Uterus (tissue), 4 donors: Measurements from ENCODE around the gene LMOD2. TPM values are rescaled to one million over a fixed set of nuclear protein-coding genes. Genes with fewer than 3 reads are reported as not detected.

Experiments used
- DNase-seq, 2 donors: peaks; one replicate each; pipeline ENCODE4 v3.0.0-alpha.2; 2019 to 2020
- H3K27ac ChIP-seq, 2 donors: fragments of 200-600 bp; sonication (generic); 1 replicate in 1 of 2; 2 replicates in 1 of 2; pipeline ENCODE4 v1.5.1; 2016 to 2018
- H3K27me3 ChIP-seq, 2 donors: fragments of 200-600 bp; sonication (generic); one replicate each; pipeline ENCODE4 v1.5.1; 2018 to 2019; ENCODE audit warnings: control low read depth in 1 of 2
- H3K36me3 ChIP-seq, 2 donors: fragments of 200-600 bp; sonication (generic); one replicate each; pipeline ENCODE4 v1.5.1; 2019; ENCODE audit warnings: control low read depth in 1 of 2
- H3K4me1 ChIP-seq, 2 donors: fragments of 200-600 bp; sonication (generic); one replicate each; pipeline ENCODE4 v1.5.1; 2018 to 2019; ENCODE audit warnings: control low read depth in 1 of 2
- H3K4me3 ChIP-seq, 2 donors: fragments of 200-600 bp; sonication (generic); 1 replicate in 1 of 2; 2 replicates in 1 of 2; pipeline ENCODE4 v1.5.1; 2018 to 2019; ENCODE audit warnings: mild to moderate bottlenecking in 1 of 2
- H3K9me3 ChIP-seq, 2 donors: fragments of 200-600 bp; sonication (generic); one replicate each; pipeline ENCODE4 v1.5.1; 2019; ENCODE audit warnings: control low read depth in 1 of 2
- CTCF ChIP-seq, 4 experiments: fragments of 200-600 bp in 2 of 4; fragments of 450-650 bp in 2 of 4; sonication (generic) in 2 of 4; IDR thresholded peaks; one replicate each; pipeline ENCODE4 v1.5.1; 2016 to 2019; ENCODE audit warnings: antibody characterized with exemption in 4 of 4, mild to moderate bottlenecking in 2 of 4, moderate library complexity in 1 of 4
- POLR2A ChIP-seq, 2 donors: fragments of 450-650 bp; IDR thresholded peaks; one replicate each; pipeline ENCODE4 v1.6.1; 2016; ENCODE audit warnings: antibody characterized with exemption in 2 of 2, mild to moderate bottlenecking in 1 of 2, moderate library complexity in 1 of 2
- intact Hi-C: fragments of 100-400 bp; cut with DNase I; formaldehyde crosslinking; loops from one replicate; pipeline ENCODE4 v1.15.1; 2023; ENCODE audit warnings: low total_unique reads
- total RNA-seq, 4 donors: library from RNA; depleted of rRNA in 3 of 4; stranded (reverse); fragments of >200 nt in 3 of 4; gene quantifications; one replicate each; pipeline versions ENCODE4 v1.1.0 to v1.2.4, GENCODE V29; 2014 to 2023
- donor health status: DM: yes; HTN: yes; CAD: no.

LMOD2 gene
- total RNA-seq, 4 donors from 2014 or later, result 0.52 TPM; not detected in 3

DNA sequence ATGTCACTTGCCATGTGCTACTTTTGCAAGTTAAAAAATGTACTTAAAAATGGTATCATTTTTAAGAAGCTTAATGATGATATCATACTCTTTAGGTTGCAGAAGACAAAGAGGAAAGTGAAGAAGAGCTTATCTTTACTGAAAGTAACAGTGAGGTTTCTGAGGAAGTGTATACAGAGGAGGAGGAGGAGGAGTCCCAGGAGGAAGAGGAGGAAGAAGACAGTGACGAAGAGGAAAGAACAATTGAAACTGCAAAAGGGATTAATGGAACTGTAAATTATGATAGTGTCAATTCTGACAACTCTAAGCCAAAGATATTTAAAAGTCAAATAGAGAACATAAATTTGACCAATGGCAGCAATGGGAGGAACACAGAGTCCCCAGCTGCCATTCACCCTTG, 6.1 kb downstream of the LMOD2 start:
- Histone ChIP-seq H3K4me1 (no peaks in the 10 kb centered on the region), H3K36me3 (no peaks in the 10 kb centered on the region), H3K27me3 (no peaks in the 10 kb centered on the region), H3K27ac (no peak overlapping the region), H3K9me3 (no peaks in the 10 kb centered on the region), H3K4me3 (no peak overlapping the region)
- TF ChIP-seq POLR2A (IDR thresholded peaks at IDR 0.05) (no peak), CTCF (IDR thresholded peaks at IDR 0.05) (no peak)
- DNase-seq, result no peak
- intact Hi-C loops, result no loop called here

DNA sequence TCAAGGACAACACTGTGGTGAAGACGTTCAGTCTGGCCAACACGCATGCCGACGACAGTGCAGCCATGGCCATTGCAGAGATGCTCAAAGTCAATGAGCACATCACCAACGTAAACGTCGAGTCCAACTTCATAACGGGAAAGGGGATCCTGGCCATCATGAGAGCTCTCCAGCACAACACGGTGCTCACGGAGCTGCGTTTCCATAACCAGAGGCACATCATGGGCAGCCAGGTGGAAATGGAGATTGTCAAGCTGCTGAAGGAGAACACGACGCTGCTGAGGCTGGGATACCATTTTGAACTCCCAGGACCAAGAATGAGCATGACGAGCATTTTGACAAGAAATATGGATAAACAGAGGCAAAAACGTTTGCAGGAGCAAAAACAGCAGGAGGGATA, 6.6 kb downstream of the LMOD2 start:
- intact Hi-C loops, result no loop called here
- TF ChIP-seq CTCF (IDR thresholded peaks at IDR 0.05) (no peak), POLR2A (IDR thresholded peaks at IDR 0.05) (no peak)
- no peaks in the 10 kb centered on the region for H3K9me3 ChIP-seq
- no peak overlapping the region for H3K4me3 ChIP-seq
- no peaks in the 10 kb centered on the region for H3K27me3 ChIP-seq
- no peaks in the 10 kb centered on the region for H3K36me3 ChIP-seq
- H3K4me1 ChIP-seq, result no peaks in the 10 kb centered on the region
- H3K27ac ChIP-seq, result no peak overlapping the region
- no peak for DNase-seq

DNA sequence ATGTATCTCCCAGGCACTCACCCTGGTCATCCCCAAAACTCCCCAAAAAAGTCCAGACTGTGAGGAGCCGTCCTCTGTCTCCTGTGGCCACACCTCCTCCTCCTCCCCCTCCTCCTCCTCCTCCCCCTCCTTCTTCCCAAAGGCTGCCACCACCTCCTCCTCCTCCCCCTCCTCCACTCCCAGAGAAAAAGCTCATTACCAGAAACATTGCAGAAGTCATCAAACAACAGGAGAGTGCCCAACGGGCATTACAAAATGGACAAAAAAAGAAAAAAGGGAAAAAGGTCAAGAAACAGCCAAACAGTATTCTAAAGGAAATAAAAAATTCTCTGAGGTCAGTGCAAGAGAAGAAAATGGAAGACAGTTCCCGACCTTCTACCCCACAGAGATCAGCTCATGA, 7.1 kb downstream of the LMOD2 start:
- DNase-seq, result no peak
- H3K27ac ChIP-seq, result no peak overlapping the region

GRCh38 chr7:123663200-123663599, 7.5 kb downstream of the LMOD2 start:
- TF ChIP-seq POLR2A (IDR thresholded peaks at IDR 0.05) (no peak), CTCF (IDR thresholded peaks at IDR 0.05) (no peak)
- no peaks in the 10 kb centered on the region for H3K36me3 ChIP-seq
- H3K9me3 ChIP-seq, result no peaks in the 10 kb centered on the region
- H3K27ac ChIP-seq, result no peak overlapping the region
- no peak overlapping the region for H3K4me3 ChIP-seq
- no peaks in the 10 kb centered on the region for H3K27me3 ChIP-seq
- no peaks in the 10 kb centered on the region for H3K4me1 ChIP-seq
- DNase-seq, result no peak
- intact Hi-C loops, result no loop called here

More for the DNA sequence above, 7.1 kb downstream of the LMOD2 start:
- Histone ChIP-seq H3K27me3 (no peaks in the 10 kb centered on the region), H3K4me3 (no peak overlapping the region), H3K4me1 (no peaks in the 10 kb centered on the region), H3K9me3 (no peaks in the 10 kb centered on the region), H3K36me3 (no peaks in the 10 kb centered on the region)
- intact Hi-C loops, result no loop called here
- TF ChIP-seq CTCF (IDR thresholded peaks at IDR 0.05), result no peak
- TF ChIP-seq POLR2A (IDR thresholded peaks at IDR 0.05), result no peak

GRCh38 chr7:123665157-123665556, 9.5 kb downstream of the LMOD2 start:
- no peak for DNase-seq
- H3K4me3 ChIP-seq, result no peak overlapping the region
- H3K27me3 ChIP-seq, result no peaks in the 10 kb centered on the region
- TF ChIP-seq CTCF (IDR thresholded peaks at IDR 0.05), result no peak
- TF ChIP-seq POLR2A (IDR thresholded peaks at IDR 0.05), result no peak
- intact Hi-C loops, result no loop called here
- no peaks in the 10 kb centered on the region for H3K4me1 ChIP-seq
- H3K36me3 ChIP-seq, result no peaks in the 10 kb centered on the region
- H3K9me3 ChIP-seq, result no peaks in the 10 kb centered on the region
- H3K27ac ChIP-seq, result no peak overlapping the region
